ENCODE measurements around the gene KIF16B. TPM values are rescaled to one million over a fixed set of nuclear protein-coding genes. Genes with fewer than 3 reads are reported as not detected.

KIF16B gene
- total and polyA plus RNA-seq, 2 of the 8 experiments (the other 6 are each of a cell fraction or from before 2014, with no cell fraction given) = 3.0 to 9.2 TPM

- Histone ChIP-seq H3K27ac (ENCODE audit: low read depth, low read length) (no peak overlapping the region), H3K14ac (ENCODE audit: insufficient read length) (no peak overlapping the region), H4K20me1 (replicated peaks in 1 of 2; ENCODE audit: control insufficient read depth in 1 of 2, insufficient read depth in 2 of 2, low read length in 2 of 2) (peaks cover 0 to 1% of the 10 kb centered on the region in 2 experiments), H2BK20ac (ENCODE audit: low read length) (no peak overlapping the region), H3K9me3 (ENCODE audit: insufficient read depth in 2 of 2, low read depth in 1 of 2, low read length in 1 of 2) (no peaks in the 10 kb centered on the region), H2AK5ac (ENCODE audit: low read depth, low read length) (no peak overlapping the region), H2AFZ (ENCODE audit: low read length) (no peak overlapping the region), H4K91ac (replicated peaks; ENCODE audit: insufficient read length, low read length) (no peak overlapping the region), H3K18ac (ENCODE audit: extremely low read depth, low read length) (no peak overlapping the region), H3K56ac (replicated peaks; ENCODE audit: insufficient read length, low read depth, low read length) (no peak overlapping the region), H3K4me3 (ENCODE audit: extremely low read depth in 1 of 4, insufficient read depth in 2 of 4, low read depth in 3 of 4, low read length in 4 of 4) (no peak overlapping the region), H3K36me3 (ENCODE audit: control insufficient read depth in 2 of 4, insufficient read depth in 4 of 4, low read length in 3 of 4) (no peaks in the 10 kb centered on the region), H3K23ac (ENCODE audit: insufficient read length) (no peak overlapping the region), H2BK5ac (ENCODE audit: low read depth, low read length) (no peak overlapping the region), H3K4me1 (replicated peaks in 1 of 4; ENCODE audit: control insufficient read depth in 3 of 4, insufficient read depth in 4 of 4, low read length in 3 of 4) (no peaks in the 10 kb centered on the region), H3K4me2 (ENCODE audit: insufficient read depth in 1 of 2, low read depth in 2 of 2, low read length in 2 of 2) (no peak overlapping the region), H2BK12ac (ENCODE audit: low read depth, low read length) (no peak overlapping the region), H3K4ac (replicated peaks; ENCODE audit: insufficient read length, low read depth, low read length) (no peak overlapping the region), H4K5ac (ENCODE audit: insufficient read length, low read depth, low read length) (no peak overlapping the region), H3K9ac (replicated peaks in 1 of 4; ENCODE audit: extremely low read depth in 1 of 4, low read depth in 3 of 4, low read length in 3 of 4) (no peak overlapping the region), H3K27me3 (replicated peaks in 1 of 4; ENCODE audit: control insufficient read depth in 3 of 4, extremely low read depth in 1 of 4, insufficient read depth in 3 of 4, low read length in 3 of 4) (no peaks in the 10 kb centered on the region), H2BK15ac (ENCODE audit: low read length) (no peak overlapping the region), H4K8ac (ENCODE audit: extremely low read depth, insufficient read depth, low read length) (no peak overlapping the region), H3K79me2 (ENCODE audit: control insufficient read depth in 1 of 2, insufficient read depth in 2 of 2, low read length in 2 of 2) (no peaks in the 10 kb centered on the region), H3K79me1 (ENCODE audit: low read depth, low read length) (peaks cover 7% of the 10 kb centered on the region), H3K23me2 (ENCODE audit: low read depth, low read length) (no peaks in the 10 kb centered on the region), H2BK120ac (replicated peaks; ENCODE audit: low read depth, low read length) (no peak overlapping the region)
- ChIA-PET POLR2A (ENCODE audit: partially characterized antibody) (no interaction called here), CTCF (ENCODE audit: partially characterized antibody) (no interaction called here)
- DNase-seq (ENCODE audit: low read depth in 1 of 2, low spot score in 2 of 2) (no peak), FAIRE-seq (no peak)
- WGBS, 2 experiments (ENCODE audit: extremely low coverage in 1 of 2, insufficient coverage in 1 of 2, insufficient read length in 1 of 2, insufficient replicate concordance in 2 of 2, low coverage in 1 of 2, low lambda C conversion rate in 2 of 2, missing lambda C conversion rate in 1 of 2) = 92% methylated on average over 4 of the region's 4 CpGs; no CpG with 5 or more reads in 1 of the 2 experiments
- TF ChIP-seq CHD1 (IDR thresholded peaks at IDR 0.05; ENCODE audit: low read depth, low read length) (no peak), CTBP2 (IDR thresholded peaks at IDR 0.05; ENCODE audit: borderline replicate concordance, insufficient read depth, insufficient read length, low read length) (no peak), PHF8 (conservative IDR thresholded peaks at IDR 0.05; ENCODE audit: low read depth, low read length) (no peak), CREB1 (IDR thresholded peaks at IDR 0.05) (no peak), YY1 (IDR thresholded peaks at IDR 0.05; ENCODE audit: low read depth, low read length) (no peak), SRF (IDR thresholded peaks at IDR 0.05; ENCODE audit: low read depth, low read length) (no peak), SIN3A (conservative IDR thresholded peaks at IDR 0.05 in 1 of 2, IDR thresholded peaks at IDR 0.05 in 1 of 2; ENCODE audit: low read depth in 1 of 2, low read length in 2 of 2) (no peak), RFX5 (IDR thresholded peaks at IDR 0.05; ENCODE audit: borderline replicate concordance, low read depth, low read length) (no peak), TEAD4 (IDR thresholded peaks at IDR 0.05; ENCODE audit: low read depth, low read length) (no peak), CHD2 (IDR thresholded peaks at IDR 0.05; ENCODE audit: low read length) (no peak), CTCF (IDR thresholded peaks at IDR 0.05; ENCODE audit: control extremely low read depth in 1 of 3, insufficient read depth in 1 of 3, low read depth in 1 of 3, low read length in 3 of 3) (no peak), FOSL1 (IDR thresholded peaks at IDR 0.05; ENCODE audit: insufficient read depth, low read depth, low read length) (no peak), MAFK (IDR thresholded peaks at IDR 0.05; ENCODE audit: low read depth, low read length) (no peak)
Measured at GRCh38 chr20:16544949-16545348, 28.3 kb downstream of the KIF16B start.

All from H1 (cell line).